Neuronal stem cell (in vitro differentiated cells): ENCODE data around the gene NETO2.

ENCODE experiments used
- DNase-seq: peaks from one replicate; pipeline ENCODE4 v3.0.0-alpha.2; 2013; ENCODE audit warnings: low spot score
- H2AFZ ChIP-seq: one replicate; pipeline ENCODE4 v1.6.1; 2013; ENCODE audit warnings: mild to moderate bottlenecking, low read length, inconsistent platforms
- H2AK5ac ChIP-seq: 2 replicates; pipeline ENCODE4 v1.6.1; 2013; ENCODE audit warnings: low read depth, mild to moderate bottlenecking, inconsistent platforms, low read length, moderate library complexity, mixed read lengths
- H2BK120ac ChIP-seq: 2 replicates; pipeline ENCODE4 v1.6.1; 2013; ENCODE audit warnings: low read depth, mild to moderate bottlenecking, inconsistent platforms, low read length, moderate library complexity, mixed read lengths
- H2BK12ac ChIP-seq: one replicate; pipeline ENCODE4 v1.6.1; 2013; ENCODE audit warnings: low read length, inconsistent platforms
- H2BK15ac ChIP-seq: 2 replicates; pipeline ENCODE4 v1.6.1; 2013; ENCODE audit warnings: mild to moderate bottlenecking, low read length, inconsistent platforms, mixed read lengths
- H2BK5ac ChIP-seq: one replicate; pipeline ENCODE4 v1.6.1; 2013; ENCODE audit warnings: inconsistent platforms, mild to moderate bottlenecking, low read length, moderate library complexity
- H3K14ac ChIP-seq: one replicate; pipeline ENCODE4 v1.6.1; 2013; ENCODE audit warnings: low read length, inconsistent platforms
- H3K18ac ChIP-seq: 2 replicates; pipeline ENCODE4 v1.6.1; 2013; ENCODE audit warnings: low read length, inconsistent platforms
- H3K23ac ChIP-seq: 2 replicates; pipeline ENCODE4 v1.6.1; 2013; ENCODE audit warnings: low read depth, mild to moderate bottlenecking, mixed read lengths, low read length, inconsistent platforms; ENCODE audit not compliant: poor library complexity
- H3K27ac ChIP-seq: replicated peaks from 3 replicates; pipeline ENCODE4 v1.5.1; 2013; ENCODE audit warnings: low read length, inconsistent platforms
- H3K27me3 ChIP-seq, 3 experiments: 2 replicates each; pipeline ENCODE4 v1.6.1; 2013; ENCODE audit warnings: low read length in 3 of 3, mild to moderate bottlenecking in 2 of 3, inconsistent platforms in 1 of 3, low read depth in 1 of 3, mixed read lengths in 1 of 3, moderate library complexity in 1 of 3; ENCODE audit not compliant: control insufficient read depth in 3 of 3, insufficient read depth in 3 of 3
- H3K36me3 ChIP-seq, 2 donors: replicated peaks in 1 of 2; 2 replicates each; pipeline ENCODE4 v1.6.1; 2013; ENCODE audit warnings: low read length in 2 of 2; ENCODE audit not compliant: control insufficient read depth in 2 of 2, insufficient read depth in 2 of 2
- H3K4ac ChIP-seq: 2 replicates; pipeline ENCODE4 v1.6.1; 2013; ENCODE audit warnings: inconsistent platforms, mild to moderate bottlenecking, low read length, moderate library complexity
- H3K4me1 ChIP-seq, 2 donors: 1 replicate in 1 of 2; 2 replicates in 1 of 2; pipeline ENCODE4 v1.6.1; 2013; ENCODE audit warnings: low read length in 2 of 2, low read depth in 1 of 2; ENCODE audit not compliant: control insufficient read depth in 2 of 2, insufficient read depth in 1 of 2
- H3K4me2 ChIP-seq: one replicate; pipeline ENCODE4 v1.6.1; 2013; ENCODE audit warnings: mild to moderate bottlenecking, low read length, inconsistent platforms; ENCODE audit not compliant: insufficient read depth, poor library complexity, severe bottlenecking
- H3K4me3 ChIP-seq, 2 donors: 2 replicates each; pipeline ENCODE4 v1.5.1; 2013; ENCODE audit warnings: low read length in 2 of 2, mild to moderate bottlenecking in 2 of 2, inconsistent platforms in 1 of 2, moderate library complexity in 1 of 2
- H3K79me1 ChIP-seq: one replicate; pipeline ENCODE4 v1.6.1; 2013; ENCODE audit warnings: low read depth, mild to moderate bottlenecking, inconsistent platforms, low read length, moderate library complexity
- H3K9ac ChIP-seq: one replicate; pipeline ENCODE4 v1.6.1; 2013; ENCODE audit warnings: mild to moderate bottlenecking, low read depth, low read length, inconsistent platforms; ENCODE audit not compliant: poor library complexity
- H3K9me3 ChIP-seq, 2 donors: replicated peaks in 1 of 2; 2 replicates each; pipeline versions ENCODE3 to v1.6.1; 2013; ENCODE audit warnings: low read length in 2 of 2, mild to moderate bottlenecking in 2 of 2, inconsistent platforms in 1 of 2, low read depth in 1 of 2, mixed read lengths in 1 of 2, moderate library complexity in 1 of 2; ENCODE audit not compliant: control insufficient read depth in 2 of 2, insufficient read depth in 1 of 2
- H4K8ac ChIP-seq: one replicate; pipeline ENCODE4 v1.6.1; 2013; ENCODE audit warnings: low read depth, mild to moderate bottlenecking, inconsistent platforms, low read length, moderate library complexity
- H4K91ac ChIP-seq: one replicate; pipeline ENCODE4 v1.6.1; 2013; ENCODE audit warnings: low read length, low read depth, mild to moderate bottlenecking, inconsistent platforms; ENCODE audit not compliant: poor library complexity
- WGBS, 2 donors: extraction: QIAGEN DNeasy Blood & Tissue Kit; methylation state at CpG; one replicate each; pipeline ENCODE4 v1.1.7; 2013; ENCODE audit warnings: missing lambda C conversion rate in 2 of 2, mixed read lengths in 1 of 2; ENCODE audit not compliant: insufficient read length in 2 of 2, insufficient replicate concordance in 1 of 2; ENCODE audit errors: extremely low coverage in 2 of 2; 5-methylcytosine and 5-hydroxymethylcytosine counted together

NETO2 gene

DNA sequence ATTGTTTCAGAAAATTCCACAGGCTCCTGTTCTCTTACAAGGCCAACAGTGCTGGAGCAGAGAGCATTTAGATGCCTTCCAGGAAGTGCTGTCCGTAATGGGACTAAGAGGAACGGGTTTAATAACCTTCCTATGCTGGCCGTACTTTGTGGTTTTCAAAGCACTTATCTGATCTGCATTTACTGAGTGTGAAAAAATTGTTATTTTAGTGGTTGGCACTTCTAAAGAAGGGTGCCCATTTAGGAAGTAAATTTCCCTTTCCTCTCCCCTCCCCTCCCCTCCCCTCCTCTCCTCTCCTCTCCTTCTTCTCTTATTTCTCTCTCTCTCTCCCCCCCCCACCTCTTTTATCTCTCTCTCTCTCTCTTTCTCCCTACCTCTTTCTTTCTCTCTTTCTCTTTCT lies 98.3 kb downstream of the NETO2 start:
- no peak overlapping the region for H3K4me2 ChIP-seq
- no peak overlapping the region for H2BK15ac ChIP-seq
- H2BK120ac ChIP-seq: no peak overlapping the region
- WGBS, 2 donors: no CpG with 5 or more reads among the region's 3 CpGs
- H4K91ac ChIP-seq: no peak overlapping the region
- no peak overlapping the region for H2BK5ac ChIP-seq
- H3K23ac ChIP-seq: no peak overlapping the region
- H3K27me3 ChIP-seq: peaks cover 0 to 12% (median 0%) of the 10 kb centered on the region in 3 experiments
- no peak overlapping the region for H2AK5ac ChIP-seq
- H3K27ac ChIP-seq: no peak overlapping the region
- no peak overlapping the region for H2BK12ac ChIP-seq
- peak overlapping the region in 1 of 2 donors; percentile 16 for H3K4me3 ChIP-seq
- peaks cover 9 to 10% of the 10 kb centered on the region in 2 donors for H3K4me1 ChIP-seq
- no peak overlapping the region for H3K14ac ChIP-seq
- no peak overlapping the region for H3K4ac ChIP-seq
- H2AFZ ChIP-seq: peak overlapping the region; percentile 70
- no peaks in the 10 kb centered on the region for H3K9me3 ChIP-seq
- H3K79me1 ChIP-seq: no peaks in the 10 kb centered on the region
- no peaks in the 10 kb centered on the region for H3K36me3 ChIP-seq
- no peak for DNase-seq
- no peak overlapping the region for H3K18ac ChIP-seq
- H4K8ac ChIP-seq: no peak overlapping the region
- H3K9ac ChIP-seq: no peak overlapping the region

DNA sequence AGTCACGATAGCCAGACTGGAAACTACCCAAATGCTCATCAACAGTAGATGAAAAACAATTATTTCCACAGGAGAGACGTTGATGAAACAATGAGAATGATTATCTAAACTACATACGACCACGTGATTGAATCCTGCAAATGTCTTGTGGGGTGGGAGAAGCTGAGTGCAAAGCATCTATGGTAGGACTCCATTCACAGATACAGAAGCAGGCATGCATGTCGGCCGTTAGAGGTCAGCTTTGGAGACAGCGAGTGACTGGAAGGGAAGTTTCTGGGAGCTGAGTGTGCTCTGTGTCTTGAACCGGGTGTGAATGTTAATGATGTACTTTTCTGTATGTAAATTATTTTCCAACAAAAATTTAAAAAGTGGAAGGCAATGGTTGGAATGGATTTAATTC lies 98.7 kb downstream of the NETO2 start:
- no peaks in the 10 kb centered on the region for H3K36me3 ChIP-seq
- no peak overlapping the region for H3K14ac ChIP-seq
- no peak overlapping the region for H2BK12ac ChIP-seq
- no peak overlapping the region for H4K91ac ChIP-seq
- H3K27me3 ChIP-seq: peaks cover 0 to 12% (median 0%) of the 10 kb centered on the region in 3 experiments
- peak overlapping the region; percentile 70 for H2AFZ ChIP-seq
- H3K23ac ChIP-seq: no peak overlapping the region
- no peak overlapping the region for H3K4ac ChIP-seq
- no peak overlapping the region for H2BK5ac ChIP-seq
- no peak overlapping the region for H3K4me2 ChIP-seq
- H3K9ac ChIP-seq: no peak overlapping the region
- no CpG with 5 or more reads among the region's 8 CpGs for WGBS, 2 donors
- H4K8ac ChIP-seq: no peak overlapping the region
- H3K4me3 ChIP-seq: no peak overlapping the region
- no peak overlapping the region for H2BK120ac ChIP-seq
- H2AK5ac ChIP-seq: no peak overlapping the region
- no peaks in the 10 kb centered on the region for H3K9me3 ChIP-seq
- H3K18ac ChIP-seq: no peak overlapping the region
- no peaks in the 10 kb centered on the region for H3K79me1 ChIP-seq
- H2BK15ac ChIP-seq: no peak overlapping the region
- DNase-seq: no peak
- H3K27ac ChIP-seq: no peak overlapping the region
- H3K4me1 ChIP-seq: peaks cover 9 to 10% of the 10 kb centered on the region in 2 donors

DNA sequence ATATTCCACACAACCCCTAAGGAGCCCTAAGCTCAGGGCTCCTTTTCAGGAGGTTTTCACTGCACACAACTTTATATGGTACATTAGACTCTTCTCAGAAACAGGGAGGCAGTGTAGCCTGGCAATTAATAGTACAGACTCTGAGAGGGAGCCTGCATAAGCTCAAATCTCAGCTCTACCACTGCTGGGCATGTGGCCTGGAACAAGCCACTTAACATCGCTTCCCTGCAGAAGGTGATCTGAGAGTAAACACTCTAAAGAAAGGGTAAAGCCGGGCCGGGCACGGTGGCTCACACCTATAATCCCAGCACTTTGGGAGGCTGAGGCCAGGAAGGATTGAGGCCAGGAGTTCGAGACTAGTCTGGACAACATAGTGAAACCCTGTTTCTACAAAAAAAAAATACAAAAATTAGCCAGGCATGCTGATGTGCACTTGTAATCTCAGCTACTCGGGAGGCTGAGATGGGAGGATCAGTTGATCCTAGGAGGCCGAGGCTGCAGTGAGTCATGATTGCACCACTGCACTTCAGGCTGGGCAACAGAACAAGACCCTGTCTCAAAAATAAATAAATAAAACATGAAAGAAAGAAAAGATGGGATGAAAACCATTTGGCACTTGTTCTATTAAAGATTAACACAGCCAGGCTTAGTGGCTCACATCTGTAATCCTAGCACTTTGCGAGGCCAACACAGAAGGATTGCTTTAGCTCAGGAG lies 99.6 kb downstream of the NETO2 start:
- H2BK5ac ChIP-seq: no peak overlapping the region
- no peaks in the 10 kb centered on the region for H3K9me3 ChIP-seq
- H3K18ac ChIP-seq: no peak overlapping the region
- no peak overlapping the region for H3K14ac ChIP-seq
- H3K4me1 ChIP-seq: peaks cover 9 to 10% of the 10 kb centered on the region in 2 donors
- H3K79me1 ChIP-seq: no peaks in the 10 kb centered on the region
- no peak overlapping the region for H3K9ac ChIP-seq
- no peaks in the 10 kb centered on the region for H3K36me3 ChIP-seq
- H2BK120ac ChIP-seq: no peak overlapping the region
- no peak overlapping the region for H2AK5ac ChIP-seq
- H2AFZ ChIP-seq: no peak overlapping the region
- no peak overlapping the region for H4K91ac ChIP-seq
- peaks cover 0 to 7% (median 0%) of the 10 kb centered on the region in 3 experiments for H3K27me3 ChIP-seq
- no peak overlapping the region for H3K4me3 ChIP-seq
- H3K4ac ChIP-seq: no peak overlapping the region
- DNase-seq: no peak
- H2BK15ac ChIP-seq: no peak overlapping the region
- H3K4me2 ChIP-seq: no peak overlapping the region
- H3K27ac ChIP-seq: no peak overlapping the region
- no peak overlapping the region for H2BK12ac ChIP-seq
- no CpG with 5 or more reads among the region's 8 CpGs for WGBS, 2 donors
- H3K23ac ChIP-seq: no peak overlapping the region
- no peak overlapping the region for H4K8ac ChIP-seq

DNA sequence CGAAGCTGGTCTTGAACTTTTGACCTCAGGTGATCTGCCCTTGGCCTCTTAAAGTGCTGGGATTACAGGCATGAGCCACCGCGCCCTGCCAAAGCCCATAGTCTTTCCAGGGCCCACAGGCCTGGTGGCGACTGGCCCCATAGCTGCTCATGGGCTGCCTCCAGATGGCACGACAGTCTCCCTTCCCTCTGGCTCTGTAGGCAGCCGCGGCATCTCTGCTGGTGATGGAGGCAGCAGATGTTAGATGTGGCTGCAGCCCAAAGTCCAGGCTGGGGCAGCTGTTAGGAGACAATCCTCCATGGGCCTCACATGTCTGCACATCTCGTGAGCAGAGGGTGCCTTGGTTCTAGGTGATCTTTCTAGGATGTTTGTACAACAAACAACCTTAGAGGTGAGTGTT lies 100.5 kb downstream of the NETO2 start:
- no peak overlapping the region for H2BK12ac ChIP-seq
- H3K4me1 ChIP-seq: peaks cover 9 to 11% of the 10 kb centered on the region in 2 donors
- no peaks in the 10 kb centered on the region for H3K9me3 ChIP-seq
- H3K18ac ChIP-seq: no peak overlapping the region
- no peak overlapping the region for H3K27ac ChIP-seq
- no peak overlapping the region for H2BK5ac ChIP-seq
- H3K36me3 ChIP-seq: no peaks in the 10 kb centered on the region
- no peaks in the 10 kb centered on the region for H3K79me1 ChIP-seq
- H2BK120ac ChIP-seq: no peak overlapping the region
- H4K91ac ChIP-seq: no peak overlapping the region
- no peak overlapping the region for H3K4me2 ChIP-seq
- H3K27me3 ChIP-seq: peaks cover 0 to 6% (median 2%) of the 10 kb centered on the region in 3 experiments
- no peak for DNase-seq
- no peak overlapping the region for H3K9ac ChIP-seq
- H3K14ac ChIP-seq: no peak overlapping the region
- H4K8ac ChIP-seq: no peak overlapping the region
- no peak overlapping the region for H2AK5ac ChIP-seq
- no peak overlapping the region for H3K4ac ChIP-seq
- H2AFZ ChIP-seq: no peak overlapping the region
- H3K23ac ChIP-seq: no peak overlapping the region
- H2BK15ac ChIP-seq: no peak overlapping the region
- H3K4me3 ChIP-seq: no peak overlapping the region
- no CpG with 5 or more reads among the region's 8 CpGs for WGBS, 2 donors
